GM12801 (cell line): ENCODE measurements around the gene RWDD4.

ENCODE experiments used
- CTCF ChIP-seq: IDR thresholded peaks from one replicate; pipeline ENCODE4 v1.5.1; 2011; ENCODE audit warnings: control low read depth; ENCODE audit not compliant: insufficient read length; ENCODE audit errors: extremely low read depth

Gene RWDD4

GRCh38 chr4:183626168-183626567 is 32.8 kb downstream of the RWDD4 start:
- TF ChIP-seq CTCF: no peak

GRCh38 chr4:183624548-183624947 is 34.4 kb downstream of the RWDD4 start:
- TF ChIP-seq CTCF: no peak

- TF ChIP-seq CTCF: no peak
Measured at GRCh38 chr4:183621875-183622274, 37.1 kb downstream of the RWDD4 start.

DNA sequence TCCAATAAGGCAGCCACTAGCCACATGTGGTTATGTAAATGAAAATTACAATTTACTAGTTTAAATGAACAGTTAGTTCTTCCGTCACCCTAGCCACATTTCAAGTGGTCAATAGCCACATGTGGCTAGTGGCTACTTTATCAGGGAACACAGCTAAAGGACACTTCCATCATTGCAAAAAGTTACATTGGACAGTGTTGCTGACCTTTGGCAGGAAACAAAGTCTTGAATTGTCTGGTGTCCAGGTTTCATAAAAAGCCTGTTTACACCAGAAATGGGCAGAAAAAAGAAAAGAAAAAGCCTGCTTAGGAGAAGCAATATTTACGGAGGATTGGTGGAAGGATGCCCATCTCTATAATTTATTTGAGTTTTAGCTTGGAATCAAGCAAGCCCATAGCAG is 38.6 kb downstream of the RWDD4 start:
- no peak for TF ChIP-seq CTCF

DNA sequence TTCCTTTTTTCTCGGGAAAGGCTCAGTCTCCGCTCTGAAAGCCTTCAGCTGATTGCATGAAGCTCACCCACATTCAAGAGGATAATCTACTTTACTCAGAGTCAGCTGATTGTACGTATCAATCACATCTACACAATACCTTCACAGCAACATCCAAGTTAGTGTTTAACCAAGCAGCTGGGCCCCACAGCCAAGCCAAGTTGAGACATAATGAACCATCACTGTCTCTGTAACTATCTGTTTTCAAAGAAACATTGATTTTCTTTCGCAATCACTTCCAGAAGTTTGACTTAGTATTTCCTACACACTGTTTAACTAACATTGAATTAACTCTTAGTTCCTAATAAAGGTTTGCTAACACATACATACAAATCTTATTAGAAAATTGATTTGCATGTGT is 40.3 kb downstream of the RWDD4 start:
- TF ChIP-seq CTCF: no peak

DNA sequence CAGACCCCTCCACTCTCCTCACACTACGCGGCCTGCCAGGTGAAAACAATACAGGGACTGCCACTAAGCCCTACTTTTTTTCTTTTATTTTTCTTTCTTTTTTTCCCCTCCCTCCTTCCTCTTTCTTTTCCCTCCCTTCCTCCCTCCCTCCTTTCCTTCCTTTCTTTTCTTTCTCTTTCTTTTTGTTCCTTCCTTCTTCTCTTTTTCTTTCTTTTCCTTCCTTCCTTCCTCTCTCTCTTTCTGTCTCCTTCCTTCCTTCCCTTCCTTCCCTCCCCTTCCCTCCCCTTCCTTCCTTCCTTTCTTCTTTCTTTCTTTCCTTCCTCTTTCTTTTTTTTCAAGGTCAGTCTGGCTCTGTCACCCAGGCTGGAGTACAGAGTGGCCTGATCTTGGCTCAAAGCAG is 41.9 kb downstream of the RWDD4 start:
- TF ChIP-seq CTCF: no peak

DNA sequence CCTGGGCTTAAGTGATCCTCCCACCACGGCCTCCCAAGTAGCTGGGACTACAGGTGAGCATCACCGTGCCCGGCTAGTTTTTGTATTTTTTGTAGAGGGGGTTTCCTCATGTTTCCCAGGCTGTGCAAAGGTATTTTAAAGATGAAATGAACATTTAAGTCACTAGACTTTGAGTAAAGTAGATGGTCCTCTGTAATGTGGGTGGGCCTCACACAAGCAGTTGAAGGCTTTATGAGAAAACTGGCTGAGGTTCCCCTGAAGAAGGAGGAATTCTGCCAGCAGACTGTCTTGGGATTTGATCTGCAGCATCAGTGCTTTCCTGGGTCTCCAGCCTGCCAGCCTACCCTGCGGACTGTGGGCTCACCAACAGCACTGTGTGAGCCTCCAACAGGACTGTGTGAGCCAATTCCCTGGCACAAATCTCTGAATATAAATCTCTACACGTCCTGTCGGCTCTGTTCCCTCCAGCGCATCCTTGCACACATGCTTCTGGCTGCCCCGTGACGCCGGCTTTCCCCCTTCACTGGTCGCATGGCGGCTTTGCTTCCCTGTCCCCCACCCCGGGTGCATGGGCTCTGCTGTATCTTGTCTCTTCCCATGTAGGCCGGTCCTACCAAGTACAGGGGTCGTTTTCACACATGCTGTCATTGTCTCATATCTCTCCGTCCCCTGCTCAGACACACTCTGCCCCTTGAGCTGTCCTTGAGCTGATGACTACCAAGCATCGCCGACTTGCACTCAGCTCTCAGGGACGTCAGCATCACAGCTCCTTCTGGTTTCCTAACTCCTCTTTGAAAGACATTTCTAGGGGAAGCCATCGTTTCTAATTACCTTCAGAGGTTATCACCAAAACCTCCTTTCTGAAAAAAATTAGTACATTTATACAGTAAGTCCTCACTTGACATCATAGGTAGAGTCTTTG is 46.4 kb downstream of the RWDD4 start:
- TF ChIP-seq CTCF: no peak
